ENCODE measurements around the gene NKD1.

NKD1 gene

GRCh38 chr16:50632927-50633800 is 85.0 kb downstream of the NKD1 start:
- peaks cover 14% of the 10 kb centered on the region for H3K36me3 ChIP-seq (ENCODE audit: insufficient read depth, low read length)
- no peak overlapping the region for H3K27ac ChIP-seq (ENCODE audit: low read depth, low read length)
- no peaks in the 10 kb centered on the region for H3K4me1 ChIP-seq (ENCODE audit: insufficient read depth, low read length)
- no peak overlapping the region for H3K9ac ChIP-seq (ENCODE audit: low read length)
- H3K27me3 ChIP-seq (ENCODE audit: control insufficient read depth in 1 of 2, insufficient read depth in 2 of 2, low read length in 2 of 2): no peaks in the 10 kb centered on the region
- no peaks in the 10 kb centered on the region for H3K9me3 ChIP-seq (ENCODE audit: low read length)
- H3K4me3 ChIP-seq (ENCODE audit: low read depth in 1 of 2, low read length in 2 of 2): no peak overlapping the region

GRCh38 chr16:50634090-50634489 is 85.9 kb downstream of the NKD1 start:
- Histone ChIP-seq H3K9ac (ENCODE audit: low read length) (no peak overlapping the region), H3K9me3 (ENCODE audit: low read length) (no peaks in the 10 kb centered on the region)

DNA sequence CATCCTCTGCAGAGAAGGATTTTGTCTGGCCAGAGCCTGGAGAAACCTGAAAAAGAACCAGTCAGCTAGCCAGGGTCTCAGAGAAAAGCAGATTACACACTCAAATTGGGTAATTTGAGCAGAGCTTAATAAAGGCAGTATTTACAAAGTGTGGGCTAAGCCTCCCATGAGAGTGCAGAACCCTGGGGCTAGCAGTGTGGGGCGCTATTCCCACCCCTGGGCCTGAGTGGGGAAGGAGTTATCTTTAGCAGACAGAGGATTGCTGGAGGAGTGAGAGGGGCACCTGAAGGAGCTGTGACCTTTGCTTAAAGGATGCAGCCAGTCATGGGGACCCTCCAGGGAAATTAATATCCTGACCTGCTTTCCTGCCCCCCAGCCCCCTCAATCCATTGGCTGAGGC is 86.8 kb downstream of the NKD1 start:
- Histone ChIP-seq H3K4me3 (ENCODE audit: low read depth in 1 of 2, low read length in 2 of 2) (no peak overlapping the region), H3K36me3 (ENCODE audit: insufficient read depth, low read length) (peaks cover 14% of the 10 kb centered on the region), H3K4me1 (ENCODE audit: insufficient read depth, low read length) (no peaks in the 10 kb centered on the region), H3K9me3 (ENCODE audit: low read length) (no peaks in the 10 kb centered on the region), H3K27me3 (ENCODE audit: control insufficient read depth in 1 of 2, insufficient read depth in 2 of 2, low read length in 2 of 2) (no peaks in the 10 kb centered on the region), H3K27ac (ENCODE audit: low read depth, low read length) (no peak overlapping the region), H3K9ac (ENCODE audit: low read length) (no peak overlapping the region)

More at GRCh38 chr16:50634090-50634489, 85.9 kb downstream of the NKD1 start:
- Histone ChIP-seq H3K27me3 (ENCODE audit: control insufficient read depth in 1 of 2, insufficient read depth in 2 of 2, low read length in 2 of 2) (no peaks in the 10 kb centered on the region), H3K27ac (ENCODE audit: low read depth, low read length) (no peak overlapping the region), H3K4me1 (ENCODE audit: insufficient read depth, low read length) (no peaks in the 10 kb centered on the region), H3K4me3 (ENCODE audit: low read depth in 1 of 2, low read length in 2 of 2) (no peak overlapping the region), H3K36me3 (ENCODE audit: insufficient read depth, low read length) (peaks cover 14% of the 10 kb centered on the region)

GRCh38 chr16:50635505-50636392 is 87.6 kb downstream of the NKD1 start:
- Histone ChIP-seq H3K4me1 (ENCODE audit: insufficient read depth, low read length) (no peaks in the 10 kb centered on the region), H3K9ac (ENCODE audit: low read length) (no peak overlapping the region), H3K4me3 (ENCODE audit: low read depth in 1 of 2, low read length in 2 of 2) (no peak overlapping the region), H3K36me3 (ENCODE audit: insufficient read depth, low read length) (peaks cover 14% of the 10 kb centered on the region), H3K27ac (ENCODE audit: low read depth, low read length) (no peak overlapping the region), H3K27me3 (ENCODE audit: control insufficient read depth in 1 of 2, insufficient read depth in 2 of 2, low read length in 2 of 2) (no peaks in the 10 kb centered on the region), H3K9me3 (ENCODE audit: low read length) (no peaks in the 10 kb centered on the region)

GRCh38 chr16:50636753-50637374 is 88.7 kb downstream of the NKD1 start:
- no peaks in the 10 kb centered on the region for H3K4me1 ChIP-seq (ENCODE audit: insufficient read depth, low read length)
- H3K4me3 ChIP-seq (ENCODE audit: low read depth in 1 of 2, low read length in 2 of 2): no peak overlapping the region

DNA sequence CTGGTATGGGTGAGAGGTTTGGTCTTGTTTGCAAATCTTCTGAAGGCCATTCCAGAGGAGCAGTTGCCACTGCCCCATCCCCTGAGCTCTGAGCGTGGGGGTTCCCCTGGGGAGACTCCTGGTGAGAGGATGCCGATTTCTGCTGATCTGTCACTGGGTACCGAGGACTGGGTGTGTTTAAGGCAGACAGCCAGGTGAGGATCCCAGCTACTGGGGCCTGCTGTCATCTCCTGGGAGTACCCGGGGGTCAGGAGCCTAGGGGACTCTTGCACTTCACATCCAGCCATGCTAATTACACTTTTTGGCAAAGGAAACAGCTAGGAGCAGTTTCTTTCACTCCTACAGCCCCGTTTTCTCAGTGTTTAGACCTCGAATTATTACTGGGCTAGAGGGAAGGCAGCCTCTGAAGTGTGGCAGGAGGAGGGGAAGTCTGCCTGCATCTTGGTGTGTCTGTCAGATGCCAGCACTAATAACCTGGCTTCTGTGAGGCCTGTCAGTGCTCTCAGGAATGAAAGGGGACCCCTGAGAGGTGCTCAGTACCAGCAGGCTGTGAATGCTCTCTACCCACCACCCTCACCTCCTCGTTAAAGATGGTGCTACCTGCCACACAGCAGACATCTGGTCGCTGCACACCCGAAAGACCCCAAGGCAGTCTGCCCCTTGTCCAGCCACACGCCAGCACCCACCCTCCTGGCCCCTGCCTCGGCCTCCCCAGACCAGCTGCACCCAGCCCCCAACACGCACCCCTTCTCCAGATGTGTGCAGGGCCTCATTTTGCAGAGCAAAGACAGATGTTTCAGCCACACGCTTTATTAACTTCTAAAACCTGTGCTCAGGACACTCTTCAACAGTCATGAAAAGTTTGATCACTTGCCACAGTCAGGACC is 89.8 kb downstream of the NKD1 start:
- no peaks in the 10 kb centered on the region for H3K9me3 ChIP-seq (ENCODE audit: low read length)
- no peaks in the 10 kb centered on the region for H3K27me3 ChIP-seq (ENCODE audit: control insufficient read depth in 1 of 2, insufficient read depth in 2 of 2, low read length in 2 of 2)
- H3K36me3 ChIP-seq (ENCODE audit: insufficient read depth, low read length): peaks cover 6% of the 10 kb centered on the region
- H3K9ac ChIP-seq (ENCODE audit: low read length): no peak overlapping the region
- H3K4me3 ChIP-seq (ENCODE audit: low read depth in 1 of 2, low read length in 2 of 2): no peak overlapping the region
- H3K4me1 ChIP-seq (ENCODE audit: insufficient read depth, low read length): no peaks in the 10 kb centered on the region
- no peak overlapping the region for H3K27ac ChIP-seq (ENCODE audit: low read depth, low read length)

More at GRCh38 chr16:50636753-50637374, 88.7 kb downstream of the NKD1 start:
- no peaks in the 10 kb centered on the region for H3K27me3 ChIP-seq (ENCODE audit: control insufficient read depth in 1 of 2, insufficient read depth in 2 of 2, low read length in 2 of 2)
- no peak overlapping the region for H3K27ac ChIP-seq (ENCODE audit: low read depth, low read length)
- H3K9me3 ChIP-seq (ENCODE audit: low read length): no peaks in the 10 kb centered on the region
- peaks cover 11% of the 10 kb centered on the region for H3K36me3 ChIP-seq (ENCODE audit: insufficient read depth, low read length)
- H3K9ac ChIP-seq (ENCODE audit: low read length): no peak overlapping the region

GRCh38 chr16:50638816-50639670 is 90.8 kb downstream of the NKD1 start:
- no peak overlapping the region for H3K9ac ChIP-seq (ENCODE audit: low read length)
- no peaks in the 10 kb centered on the region for H3K27me3 ChIP-seq (ENCODE audit: control insufficient read depth in 1 of 2, insufficient read depth in 2 of 2, low read length in 2 of 2)
- H3K4me3 ChIP-seq (ENCODE audit: low read depth in 1 of 2, low read length in 2 of 2): no peak overlapping the region
- no peaks in the 10 kb centered on the region for H3K9me3 ChIP-seq (ENCODE audit: low read length)
- no peaks in the 10 kb centered on the region for H3K4me1 ChIP-seq (ENCODE audit: insufficient read depth, low read length)
- peaks cover 6% of the 10 kb centered on the region for H3K36me3 ChIP-seq (ENCODE audit: insufficient read depth, low read length)
- no peak overlapping the region for H3K27ac ChIP-seq (ENCODE audit: low read depth, low read length)

DNA sequence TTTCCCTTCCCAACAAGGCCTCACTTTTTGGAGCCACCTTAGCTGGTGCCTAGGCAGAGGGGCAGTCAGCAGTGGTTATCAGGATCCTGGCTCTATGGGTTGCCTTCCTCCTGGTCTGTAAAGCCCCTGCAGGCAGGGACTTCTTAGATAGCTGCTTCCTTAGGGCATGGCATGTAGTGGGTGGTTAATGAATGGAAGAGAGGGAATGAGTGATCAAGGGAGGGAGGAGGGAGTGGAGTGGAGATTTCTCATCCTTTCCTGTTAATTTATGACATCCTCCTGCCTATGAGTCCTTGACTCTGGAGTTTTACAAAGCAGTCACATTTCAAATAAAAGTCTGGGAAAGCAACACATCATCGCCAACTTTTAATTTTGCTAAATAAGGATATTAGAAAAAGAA is 92.2 kb downstream of the NKD1 start:
- Histone ChIP-seq H3K9me3 (ENCODE audit: low read length) (no peaks in the 10 kb centered on the region), H3K27me3 (ENCODE audit: control insufficient read depth in 1 of 2, insufficient read depth in 2 of 2, low read length in 2 of 2) (no peaks in the 10 kb centered on the region), H3K9ac (ENCODE audit: low read length) (no peak overlapping the region), H3K36me3 (ENCODE audit: insufficient read depth, low read length) (no peaks in the 10 kb centered on the region), H3K27ac (ENCODE audit: low read depth, low read length) (no peak overlapping the region), H3K4me1 (ENCODE audit: insufficient read depth, low read length) (no peaks in the 10 kb centered on the region), H3K4me3 (ENCODE audit: low read depth in 1 of 2, low read length in 2 of 2) (no peak overlapping the region)

DNA sequence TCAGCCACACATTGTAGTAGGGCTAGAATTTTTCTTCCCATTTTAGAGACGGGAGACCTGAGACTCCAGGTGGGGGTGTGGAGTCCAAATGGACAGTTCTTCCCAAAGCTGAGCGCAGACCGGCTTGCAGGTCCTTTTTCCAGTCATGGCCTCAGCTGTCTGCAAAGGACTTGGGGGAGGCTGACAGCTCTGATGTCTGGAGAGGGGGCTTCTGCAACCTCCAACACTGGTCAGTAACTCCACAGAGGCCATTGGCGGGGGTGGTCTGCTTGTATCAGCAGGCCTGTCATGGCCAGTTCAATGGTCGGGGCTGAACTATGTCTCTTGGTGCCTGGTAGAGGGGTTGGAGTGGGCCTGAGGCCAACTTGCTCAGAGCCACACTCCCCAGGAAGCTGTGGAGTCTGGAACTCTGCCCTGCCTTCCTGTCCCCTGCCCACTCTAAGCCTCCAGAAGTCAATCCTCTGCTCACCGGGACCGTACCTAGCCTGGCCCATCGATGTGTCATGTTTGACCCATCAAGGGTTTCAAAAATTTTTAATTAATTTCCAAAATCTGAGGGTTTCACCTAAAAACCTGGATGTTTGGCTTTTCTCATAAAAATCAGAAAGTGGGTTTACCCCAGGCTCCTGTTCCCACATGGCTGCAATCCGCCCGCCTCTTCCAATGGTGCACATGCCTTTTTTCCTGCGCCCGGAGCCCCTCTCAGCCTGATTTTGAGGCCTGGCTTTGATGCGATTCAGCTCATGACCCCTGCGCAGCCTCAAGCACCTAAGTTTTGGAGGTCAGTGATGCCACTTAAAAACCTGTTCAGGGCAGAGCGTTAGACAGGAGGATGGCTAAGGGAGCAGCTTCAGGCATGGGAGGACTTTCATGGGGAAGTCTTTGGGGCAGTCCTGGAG is 93.0 kb downstream of the NKD1 start:
- no peaks in the 10 kb centered on the region for H3K36me3 ChIP-seq (ENCODE audit: insufficient read depth, low read length)
- H3K9me3 ChIP-seq (ENCODE audit: low read length): no peaks in the 10 kb centered on the region
- no peak overlapping the region for H3K4me3 ChIP-seq (ENCODE audit: low read depth in 1 of 2, low read length in 2 of 2)
- H3K4me1 ChIP-seq (ENCODE audit: insufficient read depth, low read length): no peaks in the 10 kb centered on the region
- no peaks in the 10 kb centered on the region for H3K27me3 ChIP-seq (ENCODE audit: control insufficient read depth in 1 of 2, insufficient read depth in 2 of 2, low read length in 2 of 2)
- H3K27ac ChIP-seq (ENCODE audit: low read depth, low read length): no peak overlapping the region
- H3K9ac ChIP-seq (ENCODE audit: low read length): no peak overlapping the region
